Left lung (tissue), 14 donors: Measurements from ENCODE around the gene DLGAP3. TPM values are rescaled to one million over a fixed set of nuclear protein-coding genes. Genes with fewer than 3 reads are reported as not detected.

Experiments used
- ATAC-seq: fragments of 200-7000 bp; cut with Tn5 transposase; one replicate; pipeline ENCODE4 v1.9.1; 2020; ENCODE audit warnings: moderate library complexity
- DNase-seq, 4 donors: peaks; one replicate each; pipeline ENCODE4 v3.0.0-alpha.2; 2013 to 2020
- H3K27ac ChIP-seq, 2 donors: fragments of 200-600 bp; sonication (generic) in 1 of 2; one replicate each; pipeline versions ENCODE4 v1.5.0 to v1.8.0; 2020 to 2021
- H3K27me3 ChIP-seq, 2 donors: fragments of 200-600 bp; sonication (generic) in 1 of 2; one replicate each; pipeline versions ENCODE4 v1.5.0 to v1.8.0; 2020 to 2021
- H3K36me3 ChIP-seq, 2 donors: fragments of 200-600 bp; sonication (generic) in 1 of 2; one replicate each; pipeline versions ENCODE4 v1.5.0 to v1.8.0; 2020 to 2021
- H3K4me1 ChIP-seq, 2 donors: fragments of 200-600 bp; one replicate each; pipeline ENCODE4 v1.8.0; 2021
- H3K4me3 ChIP-seq, 2 donors: fragments of 200-600 bp; sonication (generic) in 1 of 2; one replicate each; pipeline versions ENCODE4 v1.5.0 to v1.8.0; 2020 to 2021; ENCODE audit warnings: mild to moderate bottlenecking in 1 of 2
- H3K9me3 ChIP-seq, 2 donors: fragments of 200-600 bp; sonication (generic) in 1 of 2; one replicate each; pipeline versions ENCODE4 v1.5.0 to v1.8.0; 2020 to 2021
- CTCF ChIP-seq, 2 donors: fragments of 200-600 bp; sonication (generic) in 1 of 2; IDR thresholded peaks; one replicate each; pipeline versions ENCODE4 v1.5.0 to v1.8.0; 2021; ENCODE audit warnings: antibody characterized with exemption in 2 of 2
- intact Hi-C, 2 donors: fragments of 100-400 bp; cut with DNase I; formaldehyde crosslinking; loops; one replicate each; pipeline versions ENCODE4 v1.11.2 to v1.14.2; 2022
- long read RNA-seq, 12 donors: library from polyadenylated mRNA in 2 of 12; unstranded in 2 of 12; transcript quantifications; one replicate each; pipeline ENCODE4 v2.0.0 and lab custom pipeline, GENCODE V29; 2019 to 2026
- polyA plus RNA-seq, 6 donors: library from polyadenylated mRNA; unstranded; fragments of 120-200 nt; gene quantifications; one replicate each; pipeline ENCODE4 v1.2.1, GENCODE V29; 2013; ENCODE audit not compliant: insufficient read length in 6 of 6
- total RNA-seq, 2 donors: library from RNA; stranded (reverse); fragmentation: NEBNext Ultra II Directional; extraction: Animal tissue kit (Norgen Biotek cat#: 25700); gene quantifications; one replicate each; pipeline ENCODE4 v1.2.1, GENCODE V29; 2021
- donor health status: DM: no; HTN: yes; CAD: no.
- donor health status: DM: no; HTN: no; CAD: no.

Gene DLGAP3
- under 1 TPM; 0.12 to 0.42 TPM for total RNA-seq
- under 1 TPM; 0.11 to 0.46 (median 0.13) TPM for polyA plus RNA-seq
- long read RNA-seq, donor 1, result 0 reads
- long read RNA-seq, donor 2, result 0 reads
- long read RNA-seq, donor 3, result 0 reads
- long read RNA-seq, donor 4, result 0 reads
- long read RNA-seq, donor 5, result 0 reads
- long read RNA-seq, donor 6, result 0 reads
- long read RNA-seq, donor 7, result 0 reads
- long read RNA-seq, donor 8, result 0 reads
- long read RNA-seq, donor 9, result 0 reads
- long read RNA-seq, donor 10, result 0 reads
- long read RNA-seq, donor 11, partial matches to known transcripts, result 11 of 14 reads
- long read RNA-seq, donor 11, other reads (novel, unspliced or antisense), result 0 of 14 reads
- long read RNA-seq, donor 12, result 0 reads

GRCh38 chr1:34929497-34929852 lies at the start of gene DLGAP3:
TSS of gene DLGAP3 (minus strand) at chr1:34929650. CDS start at chr1:34905383, 24,267 bp downstream.
- no peak for DNase-seq
- no peak for TF ChIP-seq CTCF (IDR thresholded peaks at IDR 0.05)

GRCh38 chr1:34978921-34979320 lies 49.5 kb upstream of the DLGAP3 start:
- intact Hi-C loops, result no loop called here
- Histone ChIP-seq H3K36me3 (peaks cover 0 to 23% of the 10 kb centered on the region in 2 donors), H3K4me1 (peaks cover 4 to 11% of the 10 kb centered on the region in 2 donors), H3K27me3 (no peaks in the 10 kb centered on the region), H3K27ac (no peak overlapping the region), H3K4me3 (no peak overlapping the region), H3K9me3 (no peaks in the 10 kb centered on the region)
- ATAC-seq (no peak), DNase-seq (no peak)
- no peak for TF ChIP-seq CTCF (IDR thresholded peaks at IDR 0.05)

More at GRCh38 chr1:34929497-34929852, at the start of gene DLGAP3:
- H3K36me3 ChIP-seq, result no peaks in the 10 kb centered on the region
- H3K4me1 ChIP-seq, result peaks cover 3 to 16% of the 10 kb centered on the region in 2 donors
- H3K9me3 ChIP-seq, result no peaks in the 10 kb centered on the region
- ATAC-seq, result no peak
- H3K4me3 ChIP-seq, result peak within 1 kb of the TSS; percentile 9 to 30
- peaks cover 47 to 90% of the 10 kb centered on the region in 2 donors for H3K27me3 ChIP-seq
- H3K27ac ChIP-seq, result no peak within 1 kb of the TSS
- intact Hi-C loops, result no loop called here

GRCh38 chr1:34977858-34978257 lies 48.4 kb upstream of the DLGAP3 start:
- Histone ChIP-seq H3K36me3 (peaks cover 0 to 23% of the 10 kb centered on the region in 2 donors), H3K27ac (no peak overlapping the region), H3K4me1 (peaks cover 0 to under 1% of the 10 kb centered on the region in 2 donors), H3K9me3 (no peaks in the 10 kb centered on the region), H3K27me3 (no peaks in the 10 kb centered on the region), H3K4me3 (no peak overlapping the region)
- no peak for TF ChIP-seq CTCF (IDR thresholded peaks at IDR 0.05)
- intact Hi-C loops, result no loop called here
- ATAC-seq (no peak), DNase-seq (no peak)

- no peaks in the 10 kb centered on the region for H3K27me3 ChIP-seq
These were observed 47.7 kb upstream of the DLGAP3 start for GRCh38 chr1:34977210-34977471.

More at GRCh38 chr1:34977210-34977471, 47.7 kb upstream of the DLGAP3 start:
- Histone ChIP-seq H3K36me3 (peaks cover 0 to 23% of the 10 kb centered on the region in 2 donors), H3K9me3 (no peaks in the 10 kb centered on the region), H3K27ac (no peak overlapping the region), H3K4me1 (no peaks in the 10 kb centered on the region), H3K4me3 (no peak overlapping the region)
- DNase-seq (no peak), ATAC-seq (no peak)
- intact Hi-C loops, result no loop called here
- no peak for TF ChIP-seq CTCF (IDR thresholded peaks at IDR 0.05)
